GM11168 (cell line): ENCODE results near the gene PRKCA.
"Not testable (repeated sequence)": the region's sequence is repeated elsewhere in the genome, so short reads cannot be mapped to it uniquely, and the experiment has no call there.

Experiments
- in situ Hi-C: fragments of 300-500 bp; cut with MboI; formaldehyde crosslinking; loops from one replicate; pipeline ENCODE4 v1.12.0; 2022; ENCODE audit warnings: low sequenced_read_pairs; ENCODE audit not compliant: unreplicated experiment

Gene PRKCA

GRCh38 chr17:66378296-66378695, 75.9 kb downstream of the PRKCA start:
- in situ Hi-C loops = no loop called here

DNA sequence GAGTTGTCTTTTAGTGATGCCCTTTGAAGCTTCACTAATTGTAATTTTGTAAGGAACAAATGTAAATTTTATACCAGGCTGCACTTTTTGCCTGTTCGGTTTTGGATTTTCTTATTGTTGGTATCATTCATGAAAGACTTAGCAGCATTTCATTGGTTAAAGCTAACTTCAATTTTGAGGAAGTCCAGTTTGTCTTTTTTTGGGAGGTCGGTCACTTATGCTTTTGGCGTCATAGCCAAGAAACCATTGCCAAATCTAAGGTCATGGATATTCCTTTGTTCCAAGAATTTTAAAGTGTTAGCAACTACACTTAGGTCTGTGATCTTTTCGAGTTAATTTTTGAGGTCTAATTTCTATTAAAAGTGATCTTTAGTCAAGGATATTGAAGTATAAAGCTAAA, 77.1 kb downstream of the PRKCA start:
- in situ Hi-C loops = no loop called here

GRCh38 chr17:66379996-66380395, 77.6 kb downstream of the PRKCA start:
- in situ Hi-C loops = no loop called here

- in situ Hi-C loops = no loop called here
These were observed 79.4 kb downstream of the PRKCA start for GRCh38 chr17:66381701-66382362.

- in situ Hi-C loops = no loop called here
These were observed 80.9 kb downstream of the PRKCA start for GRCh38 chr17:66383333-66383732.

DNA sequence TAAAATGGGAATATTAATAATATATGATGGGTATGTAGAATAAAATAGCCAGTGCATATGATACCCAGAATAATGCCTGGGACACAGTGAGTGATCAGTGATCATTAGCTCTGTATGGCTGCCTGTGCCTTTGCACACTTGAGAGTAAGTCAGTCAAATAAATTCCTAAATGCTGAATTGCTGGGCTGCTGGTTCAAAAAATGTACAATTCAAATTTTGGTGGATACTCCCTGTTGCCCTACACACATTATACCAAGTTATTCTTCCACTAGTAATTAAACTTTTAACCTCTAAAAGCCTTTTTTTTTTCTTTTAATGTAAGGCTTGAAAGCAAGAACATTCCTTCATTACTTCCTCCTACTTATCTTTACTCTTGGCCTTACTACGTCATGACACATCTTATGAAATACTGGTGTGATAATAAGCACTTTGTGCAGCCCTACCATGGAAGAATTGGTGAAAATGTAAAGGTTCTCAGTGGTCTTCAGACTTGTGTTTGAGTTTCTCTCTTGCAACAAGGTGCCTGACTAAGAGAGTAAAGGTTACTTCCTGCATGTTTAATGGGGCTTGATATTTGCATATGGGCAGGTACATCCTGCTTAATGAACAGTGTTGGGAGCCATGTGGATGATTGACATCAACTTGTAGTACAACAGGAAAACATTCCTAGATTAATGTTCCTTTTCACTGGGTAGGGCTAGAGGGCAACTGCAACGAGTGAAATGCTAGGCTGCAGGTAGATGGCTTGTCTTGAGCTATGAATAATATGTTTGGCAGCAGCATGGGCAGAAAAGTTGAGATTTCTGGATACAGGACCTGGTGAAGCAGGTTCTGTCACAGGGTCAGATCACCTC, 84.3 kb downstream of the PRKCA start:
- in situ Hi-C loops = no loop called here

DNA sequence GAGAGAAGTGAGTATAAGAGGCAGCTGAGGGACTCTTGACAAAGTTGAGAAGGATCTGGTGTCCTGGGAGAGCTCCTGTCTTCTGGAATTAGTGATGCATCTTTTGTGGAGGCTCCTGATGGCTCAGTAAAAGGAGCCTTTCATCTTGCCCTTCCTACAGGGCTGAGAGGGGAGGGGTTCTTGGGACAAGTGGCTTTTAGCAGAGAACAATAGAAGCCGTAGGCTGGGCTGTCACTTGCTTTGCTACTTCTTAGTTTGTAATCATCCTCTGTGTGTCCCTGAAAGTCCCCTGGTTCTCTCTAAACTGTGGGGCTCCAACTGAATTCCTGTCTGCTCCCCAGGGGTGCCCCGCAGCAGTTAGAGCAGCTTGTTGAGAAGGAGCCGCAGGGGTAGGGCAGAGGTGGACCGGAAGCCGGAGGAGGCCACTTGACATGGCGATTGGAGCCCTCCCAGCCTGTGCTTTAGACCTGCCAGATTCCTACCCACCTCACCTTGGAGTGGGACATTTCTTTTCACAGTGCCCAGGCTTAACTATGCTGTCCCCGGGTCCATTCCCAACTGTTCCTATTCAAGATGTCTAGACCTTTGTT, 85.1 kb downstream of the PRKCA start:
- in situ Hi-C loops = no loop called here

- in situ Hi-C loops = no loop called here
These were observed 90.5 kb downstream of the PRKCA start for GRCh38 chr17:66392783-66393437.

GRCh38 chr17:66395961-66396360, 93.5 kb downstream of the PRKCA start:
- in situ Hi-C loops = no loop called here

- in situ Hi-C loops = no loop called here
These were observed 95.1 kb downstream of the PRKCA start for GRCh38 chr17:66397486-66397885.

- in situ Hi-C loops = no loop called here
These were observed 95.6 kb downstream of the PRKCA start for GRCh38 chr17:66398059-66398458.

DNA sequence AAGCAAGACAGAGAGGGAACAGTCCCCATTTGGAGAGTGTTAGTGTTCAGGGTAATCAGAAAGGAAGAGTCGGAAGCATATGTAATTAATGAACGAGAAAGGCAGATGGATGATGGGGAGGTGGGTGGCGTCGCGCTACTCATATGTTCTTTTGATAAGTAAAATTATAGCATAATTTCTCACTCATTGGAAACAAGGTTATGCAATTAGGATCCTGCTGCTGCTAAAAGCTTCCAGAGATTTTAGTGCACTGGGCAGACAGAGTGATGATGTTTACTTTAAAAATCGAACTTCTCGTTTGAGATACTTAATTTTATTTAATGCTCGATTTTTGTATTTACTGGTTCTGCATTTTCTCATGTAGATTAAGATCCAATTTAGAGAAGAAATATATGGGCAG, 96.2 kb downstream of the PRKCA start:
- in situ Hi-C loops = no loop called here

- in situ Hi-C loops = no loop called here
These were observed 97.0 kb downstream of the PRKCA start for GRCh38 chr17:66399441-66399840.

DNA sequence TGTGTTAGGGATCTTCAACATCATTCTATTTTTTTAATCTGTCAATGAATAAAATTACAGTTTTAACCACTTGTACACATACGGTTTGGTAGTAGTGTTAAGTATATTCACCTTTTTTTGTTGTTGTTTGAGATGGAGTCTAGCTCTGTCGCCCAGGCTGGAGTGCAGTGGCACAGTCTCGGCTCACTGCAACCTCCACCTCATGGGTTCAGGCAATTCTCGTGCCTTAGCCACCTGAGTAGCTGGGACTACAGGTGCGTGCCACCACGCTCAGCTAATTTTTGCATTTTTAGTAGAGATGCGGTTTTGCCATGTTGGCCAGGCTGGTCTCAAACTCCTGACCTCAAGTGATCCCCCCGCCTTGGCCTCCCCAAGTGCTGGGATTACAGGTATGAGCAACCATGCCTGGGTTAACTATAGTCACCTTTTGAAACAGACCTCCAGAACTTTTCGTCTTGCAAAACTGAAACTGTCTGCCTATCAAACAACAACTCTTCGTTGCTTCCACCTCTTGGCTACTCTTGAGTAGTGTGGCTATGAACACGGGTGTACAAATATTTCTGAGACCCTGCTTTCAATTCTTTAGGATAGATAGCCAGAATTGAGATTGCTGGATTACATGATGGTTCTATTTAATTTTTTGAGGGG, 97.8 kb downstream of the PRKCA start:
- in situ Hi-C loops = not testable (repeated sequence)

DNA sequence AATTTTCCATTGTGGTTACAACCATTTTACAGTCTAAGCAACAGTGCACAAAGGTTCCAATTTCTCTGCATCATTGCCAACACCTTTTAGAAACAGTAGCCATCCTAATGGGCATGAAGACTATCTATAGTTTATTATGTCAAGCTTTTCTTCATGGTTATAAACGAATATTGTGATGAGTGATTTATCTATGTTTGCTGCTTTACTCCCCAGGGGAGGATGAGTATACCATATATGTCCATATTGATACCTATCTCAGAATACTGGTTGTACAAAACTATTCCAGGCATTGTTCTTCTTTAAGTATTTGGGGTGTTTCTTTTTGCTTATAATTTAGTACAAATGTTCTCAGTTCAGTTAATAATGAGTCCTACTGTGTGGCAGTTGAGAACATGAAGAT, 98.3 kb downstream of the PRKCA start:
- in situ Hi-C loops = no loop called here

GRCh38 chr17:66401364-66401763, 99.0 kb downstream of the PRKCA start:
- in situ Hi-C loops = no loop called here

GRCh38 chr17:66403846-66404556, 101.6 kb downstream of the PRKCA start:
- in situ Hi-C loops = no loop called here

DNA sequence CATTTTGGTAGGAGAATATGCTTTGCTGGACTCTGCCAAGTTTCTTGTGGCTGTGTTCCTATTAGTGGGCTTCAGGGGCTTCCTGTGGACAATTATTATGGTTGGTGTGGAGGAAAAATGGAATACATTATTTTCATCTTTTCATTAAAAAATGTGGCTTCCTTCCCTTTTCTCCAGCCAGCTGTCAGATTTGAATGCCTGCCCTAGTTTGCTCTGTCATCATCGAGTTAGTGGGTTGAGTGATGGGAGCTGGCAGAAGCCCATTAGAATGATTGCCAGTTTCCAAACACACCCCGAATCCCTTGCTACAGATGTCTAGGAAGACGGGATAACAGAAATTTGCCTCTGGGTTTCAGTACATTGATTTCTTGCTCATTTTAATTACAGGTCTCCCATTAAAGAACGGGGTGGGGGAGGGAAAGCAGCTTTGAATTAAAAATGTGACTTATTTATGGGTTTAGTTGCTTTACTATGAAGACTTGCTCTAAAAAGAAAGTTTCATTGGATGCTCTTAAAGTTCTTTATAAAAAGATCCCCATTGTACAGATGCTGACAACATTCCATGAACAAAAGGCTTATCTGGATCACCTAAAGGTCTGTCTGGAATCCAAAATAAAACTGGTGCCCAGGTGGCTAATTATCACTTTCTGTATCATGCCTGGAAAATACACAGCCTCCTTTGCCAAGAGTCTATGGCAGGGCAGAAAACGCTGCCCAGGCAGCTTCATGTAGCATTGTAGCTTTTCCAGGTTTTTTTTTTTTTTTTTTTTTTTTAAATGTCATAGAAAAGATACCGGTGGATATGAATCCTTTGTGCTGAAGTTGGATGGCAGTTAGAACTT, 103.6 kb downstream of the PRKCA start:
- in situ Hi-C loops = no loop called here
